Mesenchymal stem cell (in vitro differentiated cells and primary cell): ENCODE measurements around the gene ATXN7L1.

Experiments used
- DNase-seq: peaks from one replicate; pipeline ENCODE4 v3.0.0-alpha.2; 2013
- H2AFZ ChIP-seq: one replicate; pipeline ENCODE4 v1.6.1; 2013; ENCODE audit warnings: low read depth, mild to moderate bottlenecking, control low read depth, inconsistent platforms, low read length, moderate library complexity
- H2AK5ac ChIP-seq: 2 replicates; pipeline ENCODE4 v1.6.1; 2013; ENCODE audit warnings: low read length, moderate library complexity, mild to moderate bottlenecking, inconsistent platforms; ENCODE audit not compliant: severe bottlenecking
- H2BK120ac ChIP-seq: one replicate; pipeline ENCODE4 v1.6.1; 2013; ENCODE audit warnings: low read depth, mild to moderate bottlenecking, inconsistent platforms, low read length, moderate library complexity
- H2BK12ac ChIP-seq, 2 experiments: one replicate each; pipeline ENCODE4 v1.6.1; 2013; ENCODE audit warnings: inconsistent platforms in 2 of 2, low read length in 2 of 2, mild to moderate bottlenecking in 2 of 2, moderate library complexity in 2 of 2, control low read depth in 1 of 2
- H2BK15ac ChIP-seq: one replicate; pipeline ENCODE4 v1.6.1; 2013; ENCODE audit warnings: mild to moderate bottlenecking, low read depth, inconsistent platforms; ENCODE audit not compliant: poor library complexity, severe bottlenecking
- H2BK5ac ChIP-seq: 2 replicates; pipeline ENCODE4 v1.6.1; 2013; ENCODE audit warnings: low read depth, mild to moderate bottlenecking, low read length, control low read depth, inconsistent platforms; ENCODE audit not compliant: poor library complexity, severe bottlenecking
- H3K14ac ChIP-seq, 2 experiments: one replicate each; pipeline ENCODE4 v1.6.1; 2013; ENCODE audit warnings: inconsistent platforms in 2 of 2, low read length in 2 of 2, control low read depth in 1 of 2, mild to moderate bottlenecking in 1 of 2, moderate library complexity in 1 of 2
- H3K18ac ChIP-seq, 2 experiments: one replicate each; pipeline ENCODE4 v1.6.1; 2013; ENCODE audit warnings: inconsistent platforms in 2 of 2, low read length in 2 of 2, control low read depth in 1 of 2, low read depth in 1 of 2, mild to moderate bottlenecking in 1 of 2
- H3K23ac ChIP-seq, 2 experiments: one replicate each; pipeline ENCODE4 v1.6.1; 2013; ENCODE audit warnings: inconsistent platforms in 2 of 2, low read length in 2 of 2, mild to moderate bottlenecking in 2 of 2, moderate library complexity in 2 of 2, control low read depth in 1 of 2
- H3K27ac ChIP-seq: 2 replicates; pipeline ENCODE4 v1.5.1; 2013; ENCODE audit warnings: mild to moderate bottlenecking, moderate library complexity, low read length, control low read depth, inconsistent platforms; ENCODE audit not compliant: poor library complexity, severe bottlenecking
- H3K27me3 ChIP-seq, 2 experiments: 2 replicates each; pipeline versions ENCODE4 v1.6.1 to v1.7.0; 2013; ENCODE audit warnings: low read length in 2 of 2, mild to moderate bottlenecking in 2 of 2, moderate library complexity in 2 of 2, control low read depth in 1 of 2, inconsistent platforms in 1 of 2; ENCODE audit not compliant: control insufficient read depth in 1 of 2, insufficient read depth in 1 of 2
- H3K36me3 ChIP-seq, 2 experiments: 2 replicates each; pipeline versions ENCODE4 v1.6.1 to v1.7.0; 2013; ENCODE audit warnings: low read length in 2 of 2, control low read depth in 1 of 2, inconsistent platforms in 1 of 2, low read depth in 1 of 2, mild to moderate bottlenecking in 1 of 2; ENCODE audit not compliant: insufficient read depth in 2 of 2, control insufficient read depth in 1 of 2
- H3K4ac ChIP-seq, 2 experiments: one replicate each; pipeline ENCODE4 v1.6.1; 2013; ENCODE audit warnings: inconsistent platforms in 2 of 2, low read length in 2 of 2, mild to moderate bottlenecking in 2 of 2, moderate library complexity in 2 of 2, control low read depth in 1 of 2, low read depth in 1 of 2
- H3K4me1 ChIP-seq: 2 replicates; pipeline ENCODE4 v1.6.1; 2013; ENCODE audit warnings: low read depth, low read length, control low read depth; ENCODE audit not compliant: control insufficient read depth, insufficient read depth
- H3K4me2 ChIP-seq: 2 replicates; pipeline ENCODE4 v1.6.1; 2013; ENCODE audit warnings: low read length, mild to moderate bottlenecking, inconsistent platforms; ENCODE audit not compliant: poor library complexity, severe bottlenecking
- H3K4me3 ChIP-seq, 2 experiments: 2 replicates each; pipeline versions ENCODE4 v1.5.1 to v1.7.0; 2013; ENCODE audit warnings: low read length in 2 of 2, mild to moderate bottlenecking in 2 of 2, control low read depth in 1 of 2, low read depth in 1 of 2; ENCODE audit not compliant: insufficient read depth in 1 of 2
- H3K79me1 ChIP-seq: replicated peaks from 2 replicates; pipeline ENCODE4 v1.6.1; 2013; ENCODE audit warnings: mild to moderate bottlenecking, control low read depth, low read length, inconsistent platforms; ENCODE audit not compliant: poor library complexity, severe bottlenecking
- H3K9ac ChIP-seq: 2 replicates; pipeline ENCODE4 v1.7.0; 2013; ENCODE audit warnings: mild to moderate bottlenecking, low read length, moderate library complexity
- H3K9me3 ChIP-seq: 2 replicates; pipeline ENCODE4 v1.7.0; 2013; ENCODE audit warnings: mild to moderate bottlenecking, low read length; ENCODE audit not compliant: control insufficient read depth
- H4K8ac ChIP-seq: one replicate; pipeline ENCODE4 v1.6.1; 2013; ENCODE audit warnings: inconsistent platforms, mild to moderate bottlenecking, low read length, moderate library complexity
- H4K91ac ChIP-seq: one replicate; pipeline ENCODE4 v1.6.1; 2013; ENCODE audit warnings: mild to moderate bottlenecking, low read length, inconsistent platforms
- WGBS: methylation state at CpG from one replicate; pipeline ENCODE4 v1.1.7; 2013; ENCODE audit warnings: mixed read lengths; 5-methylcytosine and 5-hydroxymethylcytosine counted together

ATXN7L1 gene

DNA sequence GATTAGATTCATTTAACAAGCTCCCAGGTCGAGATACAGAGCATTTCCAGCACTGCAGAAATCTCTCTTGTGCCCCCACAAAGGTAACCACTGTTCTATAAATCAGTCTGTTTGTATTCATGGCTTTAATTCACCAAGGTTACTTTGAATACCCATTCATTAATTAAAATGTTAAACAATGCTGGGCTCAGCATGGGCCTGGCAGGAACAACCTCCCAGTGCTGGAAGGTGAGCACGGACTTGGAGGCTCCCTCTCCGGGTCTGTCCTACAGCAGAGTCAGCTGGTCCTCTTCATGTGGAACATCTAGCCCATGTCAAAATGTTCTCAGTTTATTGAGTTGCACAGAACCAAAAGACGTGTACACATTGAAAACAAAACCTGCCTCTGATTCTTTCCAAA, 279.5 kb downstream of the ATXN7L1 start:
- H2AK5ac ChIP-seq: no peak overlapping the region
- no peak overlapping the region for H2BK120ac ChIP-seq
- no peaks in the 10 kb centered on the region for H3K36me3 ChIP-seq
- no peak overlapping the region for H3K18ac ChIP-seq
- no peak overlapping the region for H4K8ac ChIP-seq
- H3K14ac ChIP-seq: no peak overlapping the region
- peaks cover 0 to 3% of the 10 kb centered on the region in 2 experiments for H3K27me3 ChIP-seq
- no peak for DNase-seq
- no peaks in the 10 kb centered on the region for H3K9me3 ChIP-seq
- H3K4me2 ChIP-seq: no peak overlapping the region
- no peak overlapping the region for H2BK5ac ChIP-seq
- H3K4me1 ChIP-seq: no peaks in the 10 kb centered on the region
- no peak overlapping the region for H3K4ac ChIP-seq
- H2BK15ac ChIP-seq: no peak overlapping the region
- H2BK12ac ChIP-seq: no peak overlapping the region
- peak overlapping the region; percentile 11 for H2AFZ ChIP-seq
- no peak overlapping the region for H4K91ac ChIP-seq
- no peak overlapping the region for H3K23ac ChIP-seq
- no peak overlapping the region for H3K27ac ChIP-seq
- H3K79me1 ChIP-seq: no peaks in the 10 kb centered on the region
- WGBS: 71% methylated on average over 4 of the region's 4 CpGs
- no peak overlapping the region for H3K9ac ChIP-seq
- no peak overlapping the region for H3K4me3 ChIP-seq

DNA sequence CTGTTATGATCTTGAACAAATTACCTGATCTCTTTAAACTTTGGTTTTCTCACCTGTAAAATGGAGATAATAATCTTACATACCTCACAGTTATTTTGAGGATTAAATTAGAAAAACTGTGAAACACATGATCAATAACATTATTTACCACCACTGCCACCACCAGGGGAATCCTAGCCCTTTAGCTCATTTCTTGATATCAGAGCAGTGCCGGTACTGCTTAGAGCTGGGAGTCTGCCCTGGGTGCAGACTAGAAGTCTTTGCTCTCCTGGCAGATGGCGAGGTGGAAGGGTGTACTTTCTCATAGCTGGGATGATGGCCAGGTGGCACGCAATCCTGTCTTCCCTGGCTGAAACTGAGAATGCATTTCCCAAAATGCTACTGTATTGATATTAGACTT, 282.4 kb downstream of the ATXN7L1 start:
- Histone ChIP-seq H3K23ac (no peak overlapping the region), H2BK5ac (no peak overlapping the region), H3K18ac (no peak overlapping the region), H2BK15ac (no peak overlapping the region), H2BK120ac (no peak overlapping the region), H3K27me3 (peaks cover 0 to 3% of the 10 kb centered on the region in 2 experiments), H3K79me1 (no peaks in the 10 kb centered on the region), H3K9me3 (no peaks in the 10 kb centered on the region), H3K27ac (no peak overlapping the region), H2AK5ac (no peak overlapping the region), H3K4me2 (no peak overlapping the region), H2AFZ (no peak overlapping the region), H3K4me3 (no peak overlapping the region), H3K36me3 (no peaks in the 10 kb centered on the region), H3K4ac (no peak overlapping the region), H2BK12ac (no peak overlapping the region), H3K4me1 (no peaks in the 10 kb centered on the region), H4K8ac (no peak overlapping the region), H3K9ac (no peak overlapping the region), H4K91ac (no peak overlapping the region), H3K14ac (no peak overlapping the region)
- DNase-seq: no peak
- WGBS: 87% methylated on average over 3 of the region's 3 CpGs

DNA sequence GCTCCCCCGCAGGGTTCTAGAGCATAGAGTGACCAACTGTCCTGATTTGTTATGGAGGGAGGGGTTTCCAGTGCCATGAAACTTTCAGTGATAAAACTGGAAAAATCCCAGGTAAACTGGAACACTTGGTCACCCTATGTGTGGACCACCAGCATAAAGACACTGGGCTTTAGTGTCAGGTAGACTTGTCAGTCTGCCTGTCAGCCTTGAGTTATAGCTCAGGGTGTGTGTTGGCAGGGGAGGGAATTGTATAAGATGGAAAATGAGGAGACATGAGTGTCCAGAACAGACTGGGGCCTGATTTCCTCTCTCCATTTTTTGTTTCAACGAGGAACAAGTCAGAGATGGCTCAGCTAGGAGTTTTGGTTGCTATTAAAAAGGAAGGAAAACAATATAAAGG, 284.9 kb downstream of the ATXN7L1 start:
- H4K91ac ChIP-seq: no peak overlapping the region
- no peak overlapping the region for H2BK120ac ChIP-seq
- no peak overlapping the region for H2BK5ac ChIP-seq
- no peaks in the 10 kb centered on the region for H3K4me1 ChIP-seq
- H4K8ac ChIP-seq: no peak overlapping the region
- H3K4me2 ChIP-seq: no peak overlapping the region
- no peak overlapping the region for H3K9ac ChIP-seq
- H3K23ac ChIP-seq: no peak overlapping the region
- H3K14ac ChIP-seq: no peak overlapping the region
- H2AFZ ChIP-seq: no peak overlapping the region
- H3K36me3 ChIP-seq: no peaks in the 10 kb centered on the region
- no peak for DNase-seq
- H2BK15ac ChIP-seq: no peak overlapping the region
- H3K9me3 ChIP-seq: no peaks in the 10 kb centered on the region
- H2AK5ac ChIP-seq: no peak overlapping the region
- no peaks in the 10 kb centered on the region for H3K79me1 ChIP-seq
- no peak overlapping the region for H3K4me3 ChIP-seq
- H3K27me3 ChIP-seq: no peaks in the 10 kb centered on the region
- no peak overlapping the region for H3K18ac ChIP-seq
- 85% methylated on average over 2 of the region's 2 CpGs for WGBS
- no peak overlapping the region for H3K4ac ChIP-seq
- no peak overlapping the region for H2BK12ac ChIP-seq
- no peak overlapping the region for H3K27ac ChIP-seq

DNA sequence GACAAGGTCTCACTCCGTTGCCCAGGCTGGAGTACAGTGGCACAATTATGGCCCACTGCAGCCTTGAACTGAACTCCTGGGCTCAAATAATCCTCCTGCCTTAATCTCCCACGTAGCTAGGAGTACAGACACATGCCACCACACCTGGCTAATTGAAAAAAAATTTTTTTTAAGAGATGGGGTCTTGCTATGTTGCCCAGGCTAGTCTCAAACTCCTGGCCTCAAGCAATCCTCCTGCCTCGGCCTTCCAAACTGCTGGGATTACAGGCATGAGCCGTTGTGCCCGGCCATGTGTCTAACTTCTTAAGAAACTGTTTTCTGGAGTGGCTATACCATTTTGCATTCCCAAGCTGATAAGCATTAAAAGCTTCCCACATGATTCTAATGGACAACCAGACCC, 285.6 kb downstream of the ATXN7L1 start:
- Histone ChIP-seq H3K9me3 (no peaks in the 10 kb centered on the region), H3K27ac (no peak overlapping the region), H2AFZ (no peak overlapping the region), H2BK120ac (no peak overlapping the region), H4K8ac (no peak overlapping the region), H3K79me1 (no peaks in the 10 kb centered on the region), H3K36me3 (no peaks in the 10 kb centered on the region), H3K4me1 (no peaks in the 10 kb centered on the region), H3K4ac (no peak overlapping the region), H3K4me2 (no peak overlapping the region), H3K18ac (no peak overlapping the region), H3K9ac (no peak overlapping the region), H2BK15ac (no peak overlapping the region), H2AK5ac (no peak overlapping the region), H3K4me3 (no peak overlapping the region), H3K23ac (no peak overlapping the region), H3K14ac (no peak overlapping the region), H3K27me3 (no peaks in the 10 kb centered on the region), H4K91ac (no peak overlapping the region), H2BK12ac (no peak overlapping the region), H2BK5ac (no peak overlapping the region)
- no peak for DNase-seq
- WGBS: 83% methylated on average over 4 of the region's 5 CpGs
